Heart left ventricle (tissue), 13 donors: Measurements from ENCODE around the gene SYTL2.

Experiments used
- POLR2A ChIP-seq, 2 donors: fragments of 450-650 bp; IDR thresholded peaks; one replicate each; pipeline ENCODE4 v1.6.1; 2017; ENCODE audit warnings: antibody characterized with exemption in 2 of 2, mild to moderate bottlenecking in 2 of 2, moderate library complexity in 2 of 2
- TF ChIP-seq, protein P1 (sequence below), 12 donors: fragments of 200-600 bp; sonication (generic) in 4 of 12; IDR thresholded peaks; one replicate each; pipeline versions ENCODE4 v1.5.0 to v1.8.0; 2018 to 2022; ENCODE audit warnings: antibody characterized with exemption in 12 of 12, mild to moderate bottlenecking in 5 of 12
- donor health status: ischemic (EF 13 %, LVEDD 7.1; RV severe dilation, severe dysfunction).
- donor health status: DM: no; HTN: yes; CAD: no.
- donor health status: DM: no; HTN: no; CAD: no.
- donor health status: ischemic (EF 25% LVEDD 6.9; RV normal size, moderate dysfunction).
- donor health status: ischemic (EF 25% LVEDD 5.7; RV mildly dilated, moderate dysfunction).
- donor health status: ischemic (EF 35%, LVEDD 5.7; RV mildly dilated, moderate dysfunction).
- donor health status: nonischemic (EF 11% LVEDD 7.7; RV severe dilation, severe dysfunction).
- donor health status: DM: yes; HTN: yes; CAD: no.
- donor health status: PGD.
- donor health status: ischemic (EF 29% LVEDD 5.4; RV normal size, mild dysfunction).
- donor health status: nonischemic (EF 23%, LVEDD 6.1; RV moderate dilation, normal function).

DNA sequence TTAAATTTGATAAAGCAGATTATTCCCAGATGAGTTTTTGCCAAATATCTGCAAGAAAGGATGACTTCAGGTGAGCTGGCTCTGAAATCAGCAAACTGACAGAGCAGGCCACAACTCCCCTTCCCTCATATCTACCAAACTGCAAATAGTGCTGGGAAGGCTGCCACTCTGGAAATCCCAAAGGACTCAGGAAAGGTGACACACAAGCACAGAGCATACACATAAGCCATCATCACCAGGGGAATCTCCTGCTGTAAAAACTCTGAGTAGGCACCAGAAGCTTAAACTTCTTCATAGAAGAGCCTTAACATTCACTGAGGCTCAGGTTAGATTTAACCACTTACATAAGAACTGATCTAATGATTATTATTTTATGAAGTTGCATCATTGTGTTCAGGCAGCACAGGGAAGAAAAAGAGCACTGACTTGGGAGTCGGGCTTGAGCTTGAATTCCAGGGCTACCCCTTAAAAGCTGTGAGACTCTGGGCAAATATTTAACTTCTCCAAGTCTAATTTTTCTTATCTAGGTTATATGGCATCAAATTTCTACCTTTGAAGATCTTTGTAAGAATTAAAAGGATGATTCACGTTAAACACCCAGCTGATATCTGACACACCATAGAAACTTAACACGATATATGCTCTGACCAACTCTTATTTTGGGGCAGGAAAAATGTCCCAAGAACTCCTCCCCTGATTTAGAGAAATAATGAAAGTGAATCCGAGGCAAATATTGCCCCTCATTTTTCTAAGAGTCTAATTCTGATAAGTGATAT is 15.0 kb downstream of the SYTL2 start:
- no peak for TF ChIP-seq POLR2A (IDR thresholded peaks at IDR 0.05)
- TF ChIP-seq, protein P1, sequence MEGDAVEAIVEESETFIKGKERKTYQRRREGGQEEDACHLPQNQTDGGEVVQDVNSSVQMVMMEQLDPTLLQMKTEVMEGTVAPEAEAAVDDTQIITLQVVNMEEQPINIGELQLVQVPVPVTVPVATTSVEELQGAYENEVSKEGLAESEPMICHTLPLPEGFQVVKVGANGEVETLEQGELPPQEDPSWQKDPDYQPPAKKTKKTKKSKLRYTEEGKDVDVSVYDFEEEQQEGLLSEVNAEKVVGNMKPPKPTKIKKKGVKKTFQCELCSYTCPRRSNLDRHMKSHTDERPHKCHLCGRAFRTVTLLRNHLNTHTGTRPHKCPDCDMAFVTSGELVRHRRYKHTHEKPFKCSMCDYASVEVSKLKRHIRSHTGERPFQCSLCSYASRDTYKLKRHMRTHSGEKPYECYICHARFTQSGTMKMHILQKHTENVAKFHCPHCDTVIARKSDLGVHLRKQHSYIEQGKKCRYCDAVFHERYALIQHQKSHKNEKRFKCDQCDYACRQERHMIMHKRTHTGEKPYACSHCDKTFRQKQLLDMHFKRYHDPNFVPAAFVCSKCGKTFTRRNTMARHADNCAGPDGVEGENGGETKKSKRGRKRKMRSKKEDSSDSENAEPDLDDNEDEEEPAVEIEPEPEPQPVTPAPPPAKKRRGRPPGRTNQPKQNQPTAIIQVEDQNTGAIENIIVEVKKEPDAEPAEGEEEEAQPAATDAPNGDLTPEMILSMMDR (IDR thresholded peaks at IDR 0.05) = no peak
